T-helper 1 cell treated with Interleukin-12 subunit alpha and Interleukin-12 subunit beta and Interleukin-4 antibody, amounts not matched to agents 30 μg/mL and 1 μg/mL, for 36 hours (primary cell): ENCODE measurements around the gene SMOC1.

Experiments
- H3K27ac Mint-ChIP-seq: one replicate; pipeline ENCODE4 v1.8.0; 2021; ENCODE audit warnings: mild to moderate bottlenecking, mixed read lengths
- H3K27me3 Mint-ChIP-seq: one replicate; pipeline ENCODE4 v1.8.0; 2021; ENCODE audit warnings: low read depth, mixed read lengths
- H3K36me3 Mint-ChIP-seq: one replicate; pipeline ENCODE4 v1.8.0; 2021; ENCODE audit warnings: low read depth, mixed read lengths
- H3K4me1 Mint-ChIP-seq: one replicate; pipeline ENCODE4 v1.8.0; 2021; ENCODE audit warnings: low read depth, mixed read lengths
- H3K4me3 Mint-ChIP-seq: one replicate; pipeline ENCODE4 v1.8.0; 2021; ENCODE audit warnings: mild to moderate bottlenecking, moderate library complexity, mixed read lengths
- H3K9me3 Mint-ChIP-seq: one replicate; pipeline ENCODE4 v1.8.0; 2021; ENCODE audit warnings: mixed read lengths

Gene SMOC1

DNA sequence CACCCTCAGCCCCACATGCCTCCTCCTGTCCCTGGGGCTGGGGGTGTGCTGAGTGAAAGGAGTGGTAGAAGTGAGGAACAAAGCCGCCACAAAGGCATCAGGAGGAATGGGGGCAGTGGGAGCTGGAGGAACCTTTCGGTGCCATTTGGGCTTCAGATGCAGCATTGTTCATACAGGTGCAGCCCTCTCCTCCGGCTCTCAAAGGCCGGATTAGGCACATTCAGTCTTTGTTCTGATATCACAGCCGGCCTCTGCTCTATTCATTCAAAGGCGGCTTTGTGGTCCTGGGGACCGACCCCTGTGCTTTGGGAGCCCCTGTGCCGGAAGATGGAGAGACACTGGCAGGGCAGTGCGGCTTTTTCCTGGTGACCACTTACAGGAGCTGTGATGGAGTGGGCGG is 53.2 kb downstream of the SMOC1 start:
- H3K36me3 Mint-ChIP-seq = no peaks in the 10 kb centered on the region
- H3K9me3 Mint-ChIP-seq = no peaks in the 10 kb centered on the region
- no peak overlapping the region for H3K4me3 Mint-ChIP-seq
- H3K27me3 Mint-ChIP-seq = peaks cover 19% of the 10 kb centered on the region
- no peaks in the 10 kb centered on the region for H3K4me1 Mint-ChIP-seq
- no peak overlapping the region for H3K27ac Mint-ChIP-seq

DNA sequence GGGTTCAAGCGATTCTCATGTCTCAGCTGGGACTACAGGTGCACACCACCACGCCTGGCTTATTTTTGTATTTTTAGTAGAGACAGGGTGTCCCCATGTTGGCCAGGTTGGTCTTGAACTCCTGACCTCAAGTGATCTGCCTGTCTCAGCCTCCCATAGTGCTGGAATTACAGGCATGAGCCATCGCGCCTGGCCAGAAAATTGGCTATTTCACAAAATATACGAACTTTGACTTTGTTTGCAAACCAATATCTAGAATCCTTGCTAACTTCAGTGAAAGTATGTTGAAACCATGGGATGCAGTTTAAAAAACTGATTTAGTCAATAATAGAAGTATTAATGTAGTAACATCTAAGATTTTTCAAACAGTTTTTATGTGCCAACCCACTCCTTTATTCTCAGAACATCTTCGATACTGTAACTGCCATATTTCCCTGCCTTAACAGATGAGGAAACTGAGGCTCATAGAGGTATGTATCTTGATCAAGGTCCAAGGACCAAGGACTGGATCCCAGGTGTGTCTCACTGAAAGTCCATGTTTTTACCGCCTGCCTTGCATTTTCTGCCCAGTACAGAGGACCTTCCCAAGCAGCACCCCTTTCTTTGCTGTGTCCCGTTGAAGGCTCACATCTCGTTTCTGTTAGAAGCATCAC is 54.5 kb downstream of the SMOC1 start:
- no peaks in the 10 kb centered on the region for H3K9me3 Mint-ChIP-seq
- no peak overlapping the region for H3K27ac Mint-ChIP-seq
- no peaks in the 10 kb centered on the region for H3K36me3 Mint-ChIP-seq
- H3K4me3 Mint-ChIP-seq = no peak overlapping the region
- H3K4me1 Mint-ChIP-seq = no peaks in the 10 kb centered on the region
- peaks cover 25% of the 10 kb centered on the region for H3K27me3 Mint-ChIP-seq

DNA sequence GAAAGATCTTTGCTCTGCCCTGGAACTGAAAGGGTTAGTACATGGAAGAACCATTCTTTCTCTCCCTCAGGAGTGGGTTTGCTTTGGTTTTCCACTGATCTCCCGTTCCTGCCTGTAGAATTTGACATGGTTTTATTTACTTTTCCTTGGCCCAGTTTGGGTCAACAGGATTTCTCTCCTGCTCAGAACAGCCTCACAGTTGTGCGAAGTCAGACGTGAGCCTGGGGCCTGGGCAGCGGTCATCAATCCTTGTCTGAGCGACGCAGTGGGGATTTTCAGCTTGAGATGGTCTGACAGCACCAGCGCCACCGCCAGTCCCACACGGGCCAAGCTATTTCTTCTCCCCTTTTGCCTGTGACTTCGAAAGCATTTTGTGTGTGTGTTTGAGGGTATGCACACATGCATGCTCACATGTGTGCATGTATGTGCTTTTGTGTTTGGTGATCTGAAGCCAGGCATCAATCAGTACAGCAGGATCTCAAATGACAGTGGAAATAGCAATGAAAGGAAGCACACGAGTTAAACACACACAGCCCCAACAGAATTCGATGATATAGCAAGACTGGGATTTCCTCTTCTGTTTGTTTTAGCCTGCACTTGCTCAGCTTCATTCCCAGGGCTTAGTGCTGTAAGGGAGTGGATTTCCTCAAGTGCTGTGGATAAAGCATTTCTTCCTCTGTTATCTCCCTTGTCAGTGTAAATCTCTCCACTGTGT is 58.3 kb downstream of the SMOC1 start:
- H3K27ac Mint-ChIP-seq = no peak overlapping the region
- no peaks in the 10 kb centered on the region for H3K9me3 Mint-ChIP-seq
- H3K4me3 Mint-ChIP-seq = no peak overlapping the region
- H3K27me3 Mint-ChIP-seq = peaks cover 33% of the 10 kb centered on the region
- H3K4me1 Mint-ChIP-seq = no peaks in the 10 kb centered on the region
- H3K36me3 Mint-ChIP-seq = no peaks in the 10 kb centered on the region

DNA sequence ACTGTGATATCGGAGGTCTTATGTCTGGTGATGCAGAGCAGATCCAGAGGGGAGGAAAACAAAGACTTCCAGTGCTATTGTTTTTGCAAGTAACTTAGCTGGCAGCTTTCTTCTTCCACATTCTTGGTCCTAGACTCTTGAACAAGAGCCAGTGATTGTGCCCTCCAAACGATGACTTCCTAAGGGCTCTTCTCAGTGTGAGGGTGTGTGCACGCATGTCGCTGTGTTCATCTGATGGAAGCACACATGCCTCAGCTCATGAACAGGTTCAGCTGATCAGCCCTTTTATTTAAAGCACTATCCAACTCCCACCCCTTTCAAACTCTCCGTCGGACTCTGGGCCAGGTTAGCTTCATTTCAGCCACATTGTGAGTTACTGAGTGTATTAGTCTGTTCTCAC is 59.5 kb downstream of the SMOC1 start:
- Mint-ChIP-seq H3K27me3 (peaks cover 33% of the 10 kb centered on the region), H3K4me3 (no peak overlapping the region), H3K4me1 (no peaks in the 10 kb centered on the region), H3K27ac (no peak overlapping the region), H3K36me3 (no peaks in the 10 kb centered on the region), H3K9me3 (no peaks in the 10 kb centered on the region)

DNA sequence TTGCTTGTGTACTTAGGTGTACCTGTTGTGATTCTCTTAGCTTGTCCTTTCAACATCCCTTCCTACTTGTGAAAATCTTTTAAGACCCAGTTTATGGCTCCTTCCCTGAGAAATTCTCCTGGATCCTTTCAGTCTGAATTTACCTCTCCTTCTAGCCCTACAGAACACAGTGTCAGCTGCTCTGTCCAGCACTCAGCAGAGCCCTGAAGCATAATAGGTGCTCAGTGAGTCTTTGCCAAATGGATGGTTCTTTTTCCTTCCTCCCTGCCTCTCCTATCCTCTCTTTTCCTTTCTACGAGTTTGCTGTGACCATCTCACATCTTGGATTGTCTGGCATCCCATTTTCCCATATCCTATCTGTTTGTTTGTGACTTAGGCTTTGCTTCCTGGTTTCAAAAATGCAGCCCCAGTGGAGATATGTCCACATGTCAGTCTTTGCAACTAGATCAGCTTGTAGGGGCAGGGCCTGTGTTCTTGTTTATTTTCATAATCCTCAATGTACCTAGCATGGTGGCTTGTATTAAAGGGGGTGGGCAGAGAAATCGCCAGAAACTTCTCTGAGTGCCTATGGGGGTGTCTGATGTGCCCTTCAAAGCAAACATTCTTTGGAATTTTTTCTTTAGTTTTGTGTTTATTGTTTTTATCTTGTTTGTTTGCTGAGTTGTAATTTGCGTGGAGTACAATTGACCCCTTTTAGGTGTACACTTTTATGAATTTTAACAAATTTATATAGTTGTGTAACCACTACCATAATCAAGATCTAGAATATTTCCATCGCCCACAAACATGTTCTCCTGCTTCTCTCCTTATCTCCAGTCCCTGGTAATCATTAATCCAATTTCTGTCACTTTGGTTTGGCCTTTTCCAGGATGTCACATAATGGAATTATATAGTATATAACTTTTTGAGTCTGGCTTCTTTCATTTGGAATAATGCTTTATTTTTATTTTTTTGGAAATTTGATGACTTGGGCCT is 62.8 kb downstream of the SMOC1 start:
- H3K36me3 Mint-ChIP-seq = no peaks in the 10 kb centered on the region
- no peak overlapping the region for H3K27ac Mint-ChIP-seq
- peaks cover 19% of the 10 kb centered on the region for H3K9me3 Mint-ChIP-seq
- H3K27me3 Mint-ChIP-seq = peaks cover 24% of the 10 kb centered on the region
- no peaks in the 10 kb centered on the region for H3K4me1 Mint-ChIP-seq
- H3K4me3 Mint-ChIP-seq = no peak overlapping the region

DNA sequence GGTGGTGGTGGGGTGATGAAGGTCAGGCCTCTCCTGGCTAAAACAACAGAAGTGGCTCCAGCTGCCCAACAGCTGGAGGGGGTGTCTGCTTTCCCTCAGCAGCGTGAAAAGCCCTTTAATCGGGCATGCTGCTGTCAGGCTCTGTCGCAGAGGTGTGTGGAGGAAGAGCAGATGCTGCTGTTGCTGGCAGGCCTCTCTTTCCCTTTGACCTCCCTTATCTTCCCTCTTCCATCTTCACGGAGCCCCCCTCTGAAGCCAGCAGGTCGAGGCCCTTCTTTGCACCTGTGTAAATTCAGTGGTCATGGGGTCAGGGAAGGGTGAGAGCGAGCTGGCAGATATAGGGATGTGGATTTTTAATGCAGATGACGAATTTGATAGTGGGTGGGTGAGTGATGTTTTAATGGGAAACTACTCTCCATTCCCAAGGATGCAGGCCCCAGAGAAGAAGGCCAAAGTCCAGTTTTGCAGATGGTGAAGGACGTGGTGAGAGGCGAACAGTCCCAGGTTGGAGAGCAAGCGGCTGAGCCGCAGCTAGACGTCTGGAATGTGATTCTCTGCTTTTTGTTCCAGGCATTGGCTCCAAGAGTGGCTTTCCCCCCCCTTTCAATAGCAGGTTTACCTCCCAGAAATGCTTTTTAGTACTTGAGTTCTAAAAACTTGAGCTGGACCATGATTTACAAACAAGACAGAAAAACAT is 64.0 kb downstream of the SMOC1 start:
- H3K36me3 Mint-ChIP-seq = no peaks in the 10 kb centered on the region
- H3K27me3 Mint-ChIP-seq = peaks cover 21% of the 10 kb centered on the region
- H3K9me3 Mint-ChIP-seq = peaks cover 24% of the 10 kb centered on the region
- H3K27ac Mint-ChIP-seq = no peak overlapping the region
- no peaks in the 10 kb centered on the region for H3K4me1 Mint-ChIP-seq
- H3K4me3 Mint-ChIP-seq = no peak overlapping the region

DNA sequence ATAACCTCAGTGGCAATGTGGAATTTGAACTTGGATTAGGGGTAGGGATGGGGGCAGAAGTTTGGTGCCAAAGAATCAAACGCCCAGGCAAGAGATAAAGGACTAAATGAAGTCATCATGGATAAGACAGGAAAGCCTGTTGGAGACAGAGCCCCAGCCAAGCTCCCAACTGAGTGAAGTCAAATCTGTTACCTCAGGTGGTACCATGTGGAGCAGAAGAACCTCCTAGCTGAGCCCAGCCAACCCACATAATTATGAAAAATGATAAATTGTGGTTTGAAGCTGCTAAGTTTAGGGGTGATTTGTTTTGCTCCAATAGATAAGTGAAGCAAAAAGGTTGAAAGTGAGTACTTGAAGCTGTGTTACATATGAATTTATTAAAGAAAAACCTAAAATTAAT is 66.1 kb downstream of the SMOC1 start:
- Mint-ChIP-seq H3K4me1 (no peaks in the 10 kb centered on the region), H3K27ac (no peak overlapping the region), H3K4me3 (no peak overlapping the region), H3K9me3 (peaks cover 24% of the 10 kb centered on the region), H3K27me3 (peaks cover 16% of the 10 kb centered on the region), H3K36me3 (no peaks in the 10 kb centered on the region)

DNA sequence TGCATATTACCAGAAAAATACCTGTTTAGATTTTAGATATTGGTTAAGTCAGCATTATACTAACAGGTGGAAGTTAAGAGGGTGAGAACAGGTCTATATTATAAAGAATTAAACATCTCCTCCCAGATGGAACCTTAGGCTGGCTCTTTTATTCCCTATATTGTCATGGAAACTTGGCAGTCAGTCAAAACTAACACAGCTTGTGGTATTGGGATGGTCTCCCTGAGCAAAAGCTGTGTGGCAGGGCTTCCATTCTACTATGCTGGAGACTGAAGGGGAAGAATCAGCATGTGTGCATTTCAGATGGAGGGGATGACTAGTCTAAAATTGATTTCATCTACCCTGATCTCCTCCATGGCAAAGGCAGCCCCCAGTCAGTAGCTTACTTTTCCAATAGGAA is 66.7 kb downstream of the SMOC1 start:
- peaks cover 14% of the 10 kb centered on the region for H3K27me3 Mint-ChIP-seq
- no peak overlapping the region for H3K4me3 Mint-ChIP-seq
- no peaks in the 10 kb centered on the region for H3K36me3 Mint-ChIP-seq
- peaks cover 24% of the 10 kb centered on the region for H3K9me3 Mint-ChIP-seq
- no peaks in the 10 kb centered on the region for H3K4me1 Mint-ChIP-seq
- H3K27ac Mint-ChIP-seq = no peak overlapping the region

DNA sequence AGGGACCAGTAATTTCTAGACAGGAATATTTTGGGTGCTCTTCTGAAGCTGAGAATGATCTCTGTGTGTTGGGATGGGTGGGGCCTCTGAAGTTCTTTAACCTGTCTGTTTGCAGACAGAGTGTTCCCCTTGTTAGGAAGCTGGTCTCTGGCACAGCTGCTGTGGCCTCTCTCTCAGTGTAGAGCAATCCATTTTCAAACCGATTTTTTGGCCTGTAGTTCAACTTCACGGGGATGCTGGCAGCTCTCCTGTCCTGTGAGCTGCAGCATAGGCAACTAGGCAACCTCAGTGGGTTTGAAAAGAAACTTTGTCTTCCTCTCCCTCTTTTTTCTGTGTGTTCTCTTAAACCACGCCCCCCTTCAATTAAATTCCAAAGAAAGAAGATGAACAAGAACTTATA is 69.1 kb downstream of the SMOC1 start:
- H3K27ac Mint-ChIP-seq = no peak overlapping the region
- H3K9me3 Mint-ChIP-seq = peaks cover 24% of the 10 kb centered on the region
- no peaks in the 10 kb centered on the region for H3K4me1 Mint-ChIP-seq
- H3K27me3 Mint-ChIP-seq = peaks cover 3% of the 10 kb centered on the region
- no peaks in the 10 kb centered on the region for H3K36me3 Mint-ChIP-seq
- H3K4me3 Mint-ChIP-seq = no peak overlapping the region

DNA sequence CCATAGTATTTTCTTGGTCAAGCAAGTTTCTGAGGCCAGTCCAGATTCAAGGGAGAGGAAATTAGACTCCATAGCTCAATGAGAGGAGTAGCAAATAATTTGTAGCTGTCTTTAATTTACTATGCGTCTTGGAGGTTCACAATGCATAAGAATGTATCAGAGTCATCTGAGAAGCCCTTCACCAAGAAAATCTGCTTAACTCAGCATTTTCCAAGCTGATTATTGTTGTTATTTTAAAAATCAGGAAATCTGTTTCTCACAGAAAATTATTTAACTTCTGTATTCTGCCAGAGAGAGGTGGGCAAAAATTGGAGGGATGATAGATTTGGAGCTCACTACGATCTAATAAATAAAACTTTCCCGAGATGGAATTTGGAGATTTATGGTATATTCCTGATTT is 72.0 kb downstream of the SMOC1 start:
- no peak overlapping the region for H3K4me3 Mint-ChIP-seq
- H3K4me1 Mint-ChIP-seq = no peaks in the 10 kb centered on the region
- peaks cover 9% of the 10 kb centered on the region for H3K27me3 Mint-ChIP-seq
- H3K36me3 Mint-ChIP-seq = no peaks in the 10 kb centered on the region
- no peak overlapping the region for H3K27ac Mint-ChIP-seq
- H3K9me3 Mint-ChIP-seq = peaks cover 8% of the 10 kb centered on the region

DNA sequence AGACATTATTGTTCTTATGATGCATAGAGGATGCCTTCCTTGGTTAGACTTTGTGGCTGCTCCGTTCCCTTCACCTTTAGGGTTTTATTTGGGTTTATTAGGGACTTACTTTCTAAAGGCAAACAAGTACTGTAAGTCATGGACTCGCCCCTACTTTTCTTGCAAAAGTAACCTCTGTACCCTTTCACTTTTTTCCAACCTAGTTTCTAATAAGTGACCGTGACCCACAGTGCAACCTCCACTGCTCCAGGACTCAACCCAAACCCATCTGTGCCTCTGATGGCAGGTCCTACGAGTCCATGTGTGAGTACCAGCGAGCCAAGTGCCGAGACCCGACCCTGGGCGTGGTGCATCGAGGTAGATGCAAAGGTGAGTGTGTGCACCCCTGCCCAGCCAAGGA is 72.7 kb downstream of the SMOC1 start:
- Mint-ChIP-seq H3K9me3 (peaks cover 6% of the 10 kb centered on the region), H3K4me1 (no peaks in the 10 kb centered on the region), H3K36me3 (no peaks in the 10 kb centered on the region), H3K27me3 (peaks cover 13% of the 10 kb centered on the region), H3K27ac (no peak overlapping the region), H3K4me3 (no peak overlapping the region)

DNA sequence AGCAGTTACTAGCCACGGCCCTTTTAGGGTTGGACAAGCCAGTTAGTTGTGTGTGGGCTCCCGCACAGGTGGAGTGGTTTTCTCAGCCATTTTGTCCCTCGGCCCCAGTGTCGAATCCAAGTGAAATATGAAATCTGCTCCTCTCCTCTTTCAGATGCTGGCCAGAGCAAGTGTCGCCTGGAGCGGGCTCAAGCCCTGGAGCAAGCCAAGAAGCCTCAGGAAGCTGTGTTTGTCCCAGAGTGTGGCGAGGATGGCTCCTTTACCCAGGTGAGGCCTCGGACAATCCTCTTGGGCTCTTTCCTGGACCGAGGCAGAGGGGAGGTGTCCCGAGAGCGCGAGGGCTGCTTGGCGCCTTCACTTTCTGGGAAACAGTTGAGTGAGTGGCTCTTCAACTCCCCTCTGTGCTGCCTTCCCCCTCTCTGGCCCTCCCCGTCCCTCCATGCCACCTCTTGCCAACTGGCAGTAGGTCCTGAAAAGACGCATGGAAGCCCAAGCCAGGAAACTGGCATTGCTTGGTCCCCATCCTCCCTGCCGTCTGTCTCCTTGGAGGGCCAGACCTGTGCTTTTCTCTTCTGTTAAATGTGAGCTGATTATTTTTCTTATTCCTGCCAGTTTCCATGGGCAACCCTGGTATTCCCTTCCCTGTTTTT is 74.2 kb downstream of the SMOC1 start:
- Mint-ChIP-seq H3K9me3 (no peaks in the 10 kb centered on the region), H3K27ac (no peak overlapping the region), H3K4me3 (no peak overlapping the region), H3K27me3 (peaks cover 14% of the 10 kb centered on the region), H3K36me3 (no peaks in the 10 kb centered on the region), H3K4me1 (no peaks in the 10 kb centered on the region)

DNA sequence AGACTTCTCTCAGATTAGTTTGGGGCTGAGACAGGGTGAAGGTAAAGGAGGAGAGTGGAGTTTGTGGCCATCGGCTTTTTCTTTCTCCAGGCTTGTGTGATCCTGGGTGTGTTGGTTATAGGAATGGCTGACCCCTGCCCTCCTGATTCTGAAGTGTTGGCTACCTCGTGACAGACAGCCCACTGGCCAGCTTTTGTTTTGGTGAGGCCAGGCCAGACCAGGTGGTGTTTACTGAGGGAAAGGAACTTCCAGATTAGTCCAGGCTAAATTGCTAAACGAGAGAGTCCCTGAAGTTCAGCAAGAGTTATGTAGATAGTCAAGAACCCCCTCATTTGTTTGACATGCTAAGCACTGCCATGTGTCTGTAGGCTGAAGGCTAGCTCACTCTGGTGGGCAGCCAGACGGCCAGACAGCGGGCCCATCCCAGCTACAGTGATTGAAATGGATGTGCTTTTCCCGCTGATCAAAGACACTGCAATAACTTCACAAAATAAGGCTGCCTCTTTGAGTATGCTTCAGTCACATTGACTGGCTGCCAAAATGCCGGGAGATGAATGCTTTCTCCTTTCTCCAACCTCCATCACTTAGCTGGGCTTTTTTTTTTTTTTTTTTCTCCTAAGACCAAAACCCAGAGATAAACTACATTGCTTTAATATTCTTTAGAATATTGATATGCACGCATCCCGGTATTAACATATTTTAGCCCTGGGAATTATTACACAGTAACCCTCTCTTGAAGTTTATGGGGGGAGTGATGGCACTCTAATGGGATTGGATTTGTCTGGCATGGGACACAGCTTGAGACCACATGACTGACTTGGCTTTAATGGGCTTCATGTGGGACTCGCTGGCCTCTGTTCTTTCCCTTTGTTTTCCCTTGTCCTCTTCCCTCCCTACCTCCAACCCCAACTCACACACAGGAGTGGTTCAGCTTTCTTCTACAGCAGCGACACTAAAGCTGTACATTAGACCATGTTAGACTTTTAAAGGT is 76.9 kb downstream of the SMOC1 start:
- Mint-ChIP-seq H3K27me3 (peaks cover 14% of the 10 kb centered on the region), H3K4me3 (no peak overlapping the region), H3K4me1 (no peaks in the 10 kb centered on the region), H3K27ac (no peak overlapping the region), H3K36me3 (no peaks in the 10 kb centered on the region), H3K9me3 (no peaks in the 10 kb centered on the region)
